Liver (tissue), 9 donors: ENCODE data around the gene ZNF212. TPM values are rescaled to one million over a fixed set of nuclear protein-coding genes. Genes with fewer than 3 reads are reported as not detected.

Experiments used
- DNase-seq: peaks from one replicate; pipeline ENCODE4 v3.0.0-alpha.2; 2017; ENCODE audit warnings: low spot score
- H3K27ac ChIP-seq, 2 donors: one replicate each; pipeline ENCODE4 v1.7.0; 2013; ENCODE audit warnings: inconsistent platforms in 2 of 2, low read length in 2 of 2, control low read depth in 1 of 2, low read depth in 1 of 2, mild to moderate bottlenecking in 1 of 2
- H3K27me3 ChIP-seq, 4 donors: one replicate each; pipeline versions ENCODE4 v1.6.1 to v1.7.0; 2013; ENCODE audit warnings: low read length in 3 of 4, inconsistent platforms in 1 of 4, mild to moderate bottlenecking in 1 of 4, moderate library complexity in 1 of 4; ENCODE audit not compliant: control insufficient read depth in 4 of 4, insufficient read depth in 4 of 4
- H3K36me3 ChIP-seq, 4 donors: one replicate each; pipeline versions ENCODE4 v1.6.1 to v1.7.0; 2013; ENCODE audit warnings: low read length in 3 of 4, mild to moderate bottlenecking in 3 of 4, low read depth in 1 of 4, moderate library complexity in 1 of 4; ENCODE audit not compliant: control insufficient read depth in 4 of 4, insufficient read depth in 3 of 4
- H3K4me1 ChIP-seq, 4 donors: one replicate each; pipeline versions ENCODE4 v1.6.1 to v1.7.0; 2013; ENCODE audit warnings: low read length in 3 of 4, mild to moderate bottlenecking in 3 of 4, moderate library complexity in 1 of 4; ENCODE audit not compliant: control insufficient read depth in 4 of 4, insufficient read depth in 4 of 4
- H3K4me3 ChIP-seq, 3 donors: one replicate each; pipeline versions ENCODE4 v1.6.1 to v1.7.0; 2013; ENCODE audit warnings: low read length in 3 of 3, control low read depth in 1 of 3, low read depth in 1 of 3, mild to moderate bottlenecking in 1 of 3
- H3K9ac ChIP-seq, 2 donors: one replicate each; pipeline ENCODE4 v1.7.0; 2013; ENCODE audit warnings: low read length in 2 of 2, mild to moderate bottlenecking in 2 of 2, moderate library complexity in 2 of 2, control low read depth in 1 of 2, low read depth in 1 of 2
- H3K9me3 ChIP-seq, 4 donors: one replicate each; pipeline versions ENCODE4 v1.6.1 to v1.7.0; 2013; ENCODE audit warnings: low read length in 3 of 4; ENCODE audit not compliant: control insufficient read depth in 4 of 4
- ATF3 ChIP-seq: IDR thresholded peaks from 2 replicates; pipeline ENCODE4 v1.6.1; 2016; ENCODE audit warnings: antibody characterized with exemption
- CTCF ChIP-seq: fragments of 150-350 bp; IDR thresholded peaks from 2 replicates; pipeline ENCODE4 v1.5.1; 2017; ENCODE audit warnings: improper control_type of control experiment, low read depth, low read length; ENCODE audit not compliant: missing input control
- EGR1 ChIP-seq, 2 donors: IDR thresholded peaks; 2 replicates each; pipeline ENCODE4 v1.6.1; 2016 to 2018; ENCODE audit warnings: antibody characterized with exemption in 2 of 2, low read depth in 2 of 2
- FOXA1 ChIP-seq: IDR thresholded peaks from 2 replicates; pipeline ENCODE4 v1.6.1; 2016; ENCODE audit warnings: antibody characterized with exemption
- FOXA2 ChIP-seq: IDR thresholded peaks from 2 replicates; pipeline ENCODE4 v1.6.1; 2016; ENCODE audit warnings: antibody characterized with exemption
- GABPA ChIP-seq, 2 donors: IDR thresholded peaks in 1 of 2; conservative IDR thresholded peaks in 1 of 2; 2 replicates each; pipeline ENCODE4 v1.6.1; 2016; ENCODE audit warnings: antibody characterized with exemption in 2 of 2, mild to moderate bottlenecking in 1 of 2, moderate library complexity in 1 of 2
- HNF4A ChIP-seq, 2 donors: conservative IDR thresholded peaks; 2 replicates each; pipeline ENCODE4 v1.6.1; 2016; ENCODE audit warnings: antibody characterized with exemption in 2 of 2, mild to moderate bottlenecking in 2 of 2
- HNF4G ChIP-seq: IDR thresholded peaks from 2 replicates; pipeline ENCODE4 v1.6.1; 2016; ENCODE audit warnings: antibody characterized with exemption
- JUND ChIP-seq, 2 donors: IDR thresholded peaks; 2 replicates each; pipeline ENCODE4 v1.6.1; 2016; ENCODE audit warnings: antibody characterized with exemption in 2 of 2
- NR2F2 ChIP-seq: IDR thresholded peaks from 2 replicates; pipeline ENCODE4 v1.6.1; 2016; ENCODE audit warnings: antibody characterized with exemption
- REST ChIP-seq: IDR thresholded peaks from 2 replicates; pipeline ENCODE4 v1.6.1; 2016; ENCODE audit warnings: antibody characterized with exemption, mild to moderate bottlenecking
- RXRA ChIP-seq, 2 donors: IDR thresholded peaks; 2 replicates each; pipeline ENCODE4 v1.6.1; 2017 to 2018; ENCODE audit warnings: antibody characterized with exemption in 2 of 2, mild to moderate bottlenecking in 1 of 2
- SP1 ChIP-seq: IDR thresholded peaks from 2 replicates; pipeline ENCODE4 v1.6.1; 2018; ENCODE audit warnings: antibody characterized with exemption, mild to moderate bottlenecking
- TAF1 ChIP-seq: conservative IDR thresholded peaks from 2 replicates; pipeline ENCODE4 v1.6.1; 2016; ENCODE audit warnings: antibody characterized with exemption, mild to moderate bottlenecking
- YY1 ChIP-seq: IDR thresholded peaks from 2 replicates; pipeline ENCODE4 v1.6.1; 2016; ENCODE audit warnings: antibody characterized with exemption, mild to moderate bottlenecking
- ZBTB33 ChIP-seq: IDR thresholded peaks from 2 replicates; pipeline ENCODE4 v1.6.1; 2016; ENCODE audit warnings: antibody characterized with exemption
- WGBS: extraction: QIAGEN DNeasy Blood & Tissue Kit; methylation state at CpG from one replicate; pipeline ENCODE4 v1.1.7; 2013; 5-methylcytosine and 5-hydroxymethylcytosine counted together
- polyA plus RNA-seq, 2 donors: library from polyadenylated mRNA; stranded (reverse) in 1 of 2; unstranded in 1 of 2; fragments of 200-250 nt in 1 of 2; fragments of >200 nt in 1 of 2; fragmentation: Nextera tagmentation in 1 of 2; extraction: Ambion mirVana in 1 of 2; gene quantifications; one replicate each; pipeline versions ENCODE4 v1.2.1 to v1.2.3, GENCODE V29; 2013 to 2015
- total RNA-seq, 2 donors: library from RNA; depleted of rRNA; stranded (reverse); fragments of >200 nt; gene quantifications; one replicate each; pipeline ENCODE4 v1.2.3, GENCODE V29; 2014
- donor health status: healthy.
- donor health status: healthy.
- donor health status: healthy.
- donor health status: healthy.
- donor health status: healthy.

The ZNF212 gene
- total and polyA plus RNA-seq, 4 donors, result 3.4 to 4.9 (median 3.7) TPM

- Histone ChIP-seq H3K4me1 (peaks cover 0 to 4% (median 0%) of the 10 kb centered on the region in 4 donors), H3K4me3 (no peak overlapping the region), H3K27ac (no peak overlapping the region), H3K9ac (no peak overlapping the region), H3K9me3 (no peaks in the 10 kb centered on the region), H3K27me3 (no peaks in the 10 kb centered on the region), H3K36me3 (peaks cover 18 to 45% (median 23%) of the 10 kb centered on the region in 4 donors)
- 95% methylated on average over 8 of the region's 8 CpGs for WGBS
- no peak for DNase-seq
- TF ChIP-seq ATF3 (no peak), NR2F2 (no peak), SP1 (no peak)
Observed at GRCh38 chr7:149223176-149223575, 16.3 kb upstream of the ZNF212 start.

- no peak for TF ChIP-seq CTCF
- no peak for TF ChIP-seq SP1
- no peak for TF ChIP-seq HNF4G
- no peak for TF ChIP-seq FOXA1
- no peak for TF ChIP-seq FOXA2
- no peak for TF ChIP-seq HNF4A (conservative IDR thresholded peaks at IDR 0.05)
- no peak for TF ChIP-seq NR2F2
- TF ChIP-seq RXRA (IDR thresholded peaks at IDR 0.05), result no peak
- no peak for TF ChIP-seq ATF3
- no peak for TF ChIP-seq EGR1 (IDR thresholded peaks at IDR 0.05; ENCODE audit: low read depth in 2 of 2)
- no peaks in the 10 kb centered on the region for H3K27me3 ChIP-seq
- 99% methylated on average over 39 of the region's 39 CpGs for WGBS
- H3K36me3 ChIP-seq, result peaks cover 16 to 41% (median 19%) of the 10 kb centered on the region in 4 donors
- no peaks in the 10 kb centered on the region for H3K9me3 ChIP-seq
- DNase-seq, result no peak
- no peak overlapping the region for H3K4me3 ChIP-seq
- H3K4me1 ChIP-seq, result peaks cover 0 to 4% (median 0%) of the 10 kb centered on the region in 4 donors
- H3K27ac ChIP-seq, result no peak overlapping the region
- no peak overlapping the region for H3K9ac ChIP-seq
Observed at GRCh38 chr7:149223761-149224160, 15.7 kb upstream of the ZNF212 start.

GRCh38 chr7:149224352-149224751 is 15.1 kb upstream of the ZNF212 start:
- no peaks in the 10 kb centered on the region for H3K27me3 ChIP-seq
- H3K4me3 ChIP-seq, result no peak overlapping the region
- H3K9ac ChIP-seq, result no peak overlapping the region
- DNase-seq, result no peak
- H3K4me1 ChIP-seq, result peaks cover 0 to 4% (median 0%) of the 10 kb centered on the region in 4 donors
- H3K9me3 ChIP-seq, result no peaks in the 10 kb centered on the region
- no peak for TF ChIP-seq FOXA1
- H3K27ac ChIP-seq, result no peak overlapping the region
- peaks cover 10 to 36% (median 18%) of the 10 kb centered on the region in 4 donors for H3K36me3 ChIP-seq
- 98% methylated on average over 37 of the region's 37 CpGs for WGBS

- no peak overlapping the region for H3K4me3 ChIP-seq
- no peaks in the 10 kb centered on the region for H3K27me3 ChIP-seq
- H3K9ac ChIP-seq, result no peak overlapping the region
- no peaks in the 10 kb centered on the region for H3K9me3 ChIP-seq
- DNase-seq, result no peak
- 95% methylated on average over 19 of the region's 19 CpGs for WGBS
- no peak overlapping the region for H3K27ac ChIP-seq
- peaks cover 0 to 4% (median 0%) of the 10 kb centered on the region in 4 donors for H3K4me1 ChIP-seq
- peaks cover 9 to 32% (median 17%) of the 10 kb centered on the region in 4 donors for H3K36me3 ChIP-seq
- no peak for TF ChIP-seq FOXA1
- no peak for TF ChIP-seq REST
- no peak for TF ChIP-seq RXRA (IDR thresholded peaks at IDR 0.05)
- TF ChIP-seq JUND (IDR thresholded peaks at IDR 0.05), result no peak
- no peak for TF ChIP-seq EGR1 (IDR thresholded peaks at IDR 0.05; ENCODE audit: low read depth in 2 of 2)
- no peak for TF ChIP-seq GABPA (IDR thresholded peaks at IDR 0.05 in 1 of 2, conservative IDR thresholded peaks at IDR 0.05 in 1 of 2)
- no peak for TF ChIP-seq SP1
- TF ChIP-seq FOXA2, result no peak
- no peak for TF ChIP-seq HNF4A (conservative IDR thresholded peaks at IDR 0.05)
- TF ChIP-seq ZBTB33, result no peak
- no peak for TF ChIP-seq TAF1
- TF ChIP-seq YY1, result no peak
- TF ChIP-seq NR2F2, result no peak
Observed at GRCh38 chr7:149225106-149225505, 14.3 kb upstream of the ZNF212 start.
